NK-92 treated with Interleukin-12 subunit alpha and Interleukin-12 subunit beta, amount 100 ng/mL, for 24 hours (cell line): ENCODE data around the gene RPS27A.
A peak's percentile ranks its signal among the peaks of the same experiment; 100 is the strongest.
"Not testable (repeated sequence)": the region's sequence is repeated elsewhere in the genome, so short reads cannot be mapped to it uniquely, and the experiment has no call there.

Source experiments
- DNase-seq: peaks from one replicate; lab custom pipeline; 2025; lab: John Stamatoyannopoulos, UW

Gene RPS27A

DNA sequence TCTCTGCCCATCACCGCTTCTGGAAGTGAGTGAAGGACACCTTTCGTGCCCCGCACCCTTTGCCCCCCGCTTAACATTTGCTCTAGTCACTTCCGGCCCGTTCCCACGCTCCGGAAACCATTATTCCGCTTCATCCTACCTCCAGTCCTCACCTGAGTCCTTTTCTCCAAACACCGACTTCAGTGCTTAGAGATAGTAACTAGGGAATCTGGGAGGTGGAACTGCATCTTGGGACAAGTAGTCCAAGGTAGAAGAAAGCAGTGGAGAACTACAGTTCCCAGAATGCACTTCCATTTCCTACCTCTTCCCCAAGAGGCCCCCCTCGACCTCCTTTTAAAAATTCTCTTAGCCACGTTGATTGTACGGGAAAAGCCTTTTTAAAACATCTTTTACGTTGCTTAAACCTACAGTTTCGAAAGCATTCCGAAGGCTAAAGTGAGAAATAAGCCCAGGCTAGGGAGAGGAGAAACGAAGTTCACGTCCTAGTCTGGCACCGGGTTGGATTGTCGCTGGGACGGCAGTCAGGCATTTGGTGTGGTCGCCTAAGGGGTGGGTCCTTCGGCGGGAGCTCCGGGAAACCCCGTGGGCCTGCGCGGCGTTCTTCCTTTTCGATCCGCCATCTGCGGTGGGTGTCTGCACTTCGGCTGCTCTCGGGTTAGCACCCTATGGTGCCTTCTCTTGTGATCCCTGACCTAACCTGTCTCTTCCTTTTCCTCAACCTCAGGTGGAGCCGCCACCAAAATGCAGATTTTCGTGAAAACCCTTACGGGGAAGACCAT, at the start of gene RPS27A, which contains the start of gene CLHC1:
Gene RPS27A, plus strand, starts transcription at position 605 of the 779 bp plus-strand sequence. Its CDS starts 137 bp downstream, at position 742.
Gene CLHC1, minus strand, starts transcription at position 210 of the 779 bp plus-strand sequence. CDS start 9,882 bp downstream, outside the sequence.
- peak; percentile 70 for DNase-seq

DNA sequence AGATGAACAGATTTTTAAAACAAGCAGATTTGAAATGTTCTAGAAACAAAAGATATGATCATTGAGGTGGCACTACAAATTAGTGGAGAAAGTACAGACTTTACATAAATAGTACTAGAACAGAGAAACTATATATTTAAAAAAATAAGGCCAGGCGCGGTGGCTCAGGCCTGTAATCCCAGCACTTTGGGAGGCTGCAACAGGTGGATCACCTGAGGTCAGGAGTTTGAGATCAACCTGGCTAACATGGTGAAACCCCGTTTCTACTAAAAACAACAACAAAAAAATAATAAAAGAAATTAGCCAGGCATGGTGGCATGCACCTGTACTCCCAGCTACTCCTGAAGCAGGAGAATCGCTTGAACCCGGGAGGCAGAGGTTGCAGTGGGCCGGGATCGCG, 45.7 kb upstream of the RPS27A start:
- DNase-seq: not testable (repeated sequence)

DNA sequence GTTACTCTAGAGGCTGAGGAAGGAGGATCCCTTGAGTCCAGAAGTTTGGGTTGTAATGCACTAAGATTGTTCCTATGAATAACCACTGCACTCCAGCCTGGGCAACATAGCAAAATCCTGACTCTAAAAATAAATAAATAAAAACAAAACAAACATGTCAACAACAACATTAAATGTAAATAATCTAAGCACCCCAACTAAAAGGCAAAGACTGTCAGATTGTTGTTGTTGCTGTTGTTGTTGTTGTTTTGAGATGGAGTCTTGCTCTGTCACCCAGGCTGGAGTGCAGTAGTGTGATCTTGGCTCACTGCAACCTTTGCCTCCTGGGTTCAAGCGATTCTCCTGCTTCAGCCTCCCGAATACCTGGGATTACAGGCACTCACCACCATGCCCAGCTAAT, 40.6 kb upstream of the RPS27A start:
- not testable (repeated sequence) for DNase-seq

DNA sequence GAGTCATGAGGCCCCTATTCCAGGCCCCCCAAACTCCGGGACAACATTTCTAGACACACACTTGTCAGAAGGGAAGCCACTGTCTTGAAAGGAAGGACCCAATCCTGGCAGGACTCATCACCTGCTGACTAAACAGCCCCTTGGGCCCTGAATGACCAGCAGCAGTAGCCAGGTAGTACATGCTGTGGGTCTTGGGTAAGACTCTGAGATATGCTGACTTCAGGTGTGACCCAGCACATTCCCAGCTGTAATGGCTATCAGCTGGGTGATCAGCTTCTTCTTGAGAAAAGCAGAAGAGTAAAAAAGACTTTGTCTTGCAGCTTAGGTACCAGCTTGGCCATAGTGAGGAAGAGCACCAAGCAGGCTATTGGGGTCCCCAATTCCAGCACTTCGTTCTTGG, 36.0 kb upstream of the RPS27A start:
- DNase-seq: no peak

DNA sequence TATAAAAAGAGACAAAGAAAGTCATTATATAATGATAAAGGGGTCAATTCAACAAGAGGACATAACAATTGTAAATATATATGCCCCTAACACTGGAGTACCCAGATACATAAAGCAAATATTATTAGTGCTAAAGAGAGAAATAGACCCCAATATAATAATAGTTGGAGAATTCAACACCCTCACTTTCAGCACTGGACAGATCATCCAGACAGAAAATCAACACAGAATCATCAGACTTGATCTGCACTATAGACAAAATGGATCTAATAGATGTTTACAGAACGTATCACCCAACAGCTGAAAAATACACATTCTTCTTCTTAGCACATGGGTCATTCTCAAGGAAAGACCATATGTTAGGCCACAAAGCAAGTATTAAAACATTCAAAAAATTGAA, 32.1 kb upstream of the RPS27A start:
- DNase-seq: no peak

DNA sequence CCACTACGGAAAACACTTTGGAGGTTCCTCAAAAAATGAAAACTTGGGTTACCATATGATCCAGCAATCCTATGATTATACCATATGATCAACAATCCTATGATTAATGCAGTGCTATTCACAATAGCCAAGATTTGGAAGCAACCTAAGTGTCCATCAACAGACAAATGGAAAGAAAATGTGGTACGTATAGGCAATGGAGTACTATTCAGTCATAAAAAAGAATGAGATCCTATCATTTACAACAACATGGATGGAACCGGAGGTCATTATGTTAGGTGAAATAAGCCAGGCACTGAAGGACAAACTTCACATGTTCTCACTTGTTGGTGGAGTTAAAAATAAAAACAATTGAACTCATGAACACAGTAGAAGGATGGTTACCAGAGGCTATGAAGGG, 28.0 kb upstream of the RPS27A start:
- no peak for DNase-seq

DNA sequence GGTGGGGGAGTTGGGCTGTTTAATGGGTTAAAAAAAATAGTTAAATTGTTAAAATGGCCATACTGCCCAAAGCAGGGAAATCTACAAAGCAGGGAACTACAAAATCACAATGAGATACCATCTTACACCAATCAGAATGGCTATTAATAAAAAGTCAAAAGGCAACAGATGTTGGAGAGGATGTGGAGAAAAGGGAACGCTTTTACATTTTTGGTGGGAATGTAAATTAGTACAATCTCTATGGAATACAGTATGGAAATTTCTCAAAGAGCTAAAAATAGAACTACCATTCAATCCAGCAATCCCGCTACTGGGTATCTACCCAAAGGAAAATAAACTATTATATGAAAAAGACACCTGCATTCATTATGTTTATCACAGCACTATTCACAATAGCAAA, 27.5 kb upstream of the RPS27A start:
- DNase-seq: no peak

DNA sequence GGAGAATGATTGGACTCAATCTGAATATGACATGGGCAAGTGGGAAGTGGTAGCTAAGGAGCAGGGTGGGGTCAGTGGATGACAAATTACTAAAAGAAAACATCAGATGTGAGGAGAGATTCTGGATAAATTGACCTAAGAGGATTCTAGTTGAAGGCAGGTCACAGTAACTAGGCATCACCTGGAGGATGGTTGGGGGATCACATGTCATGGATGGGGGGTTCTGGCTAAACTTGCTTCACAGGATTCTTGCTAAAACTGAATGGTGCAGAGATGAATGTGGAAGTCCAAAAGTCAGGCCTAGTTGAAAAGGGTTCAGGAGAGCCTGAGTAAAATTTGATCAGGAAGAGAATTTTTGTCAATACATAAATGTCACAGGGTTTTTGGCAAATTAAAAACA, 18.7 kb upstream of the RPS27A start:
- no peak for DNase-seq

DNA sequence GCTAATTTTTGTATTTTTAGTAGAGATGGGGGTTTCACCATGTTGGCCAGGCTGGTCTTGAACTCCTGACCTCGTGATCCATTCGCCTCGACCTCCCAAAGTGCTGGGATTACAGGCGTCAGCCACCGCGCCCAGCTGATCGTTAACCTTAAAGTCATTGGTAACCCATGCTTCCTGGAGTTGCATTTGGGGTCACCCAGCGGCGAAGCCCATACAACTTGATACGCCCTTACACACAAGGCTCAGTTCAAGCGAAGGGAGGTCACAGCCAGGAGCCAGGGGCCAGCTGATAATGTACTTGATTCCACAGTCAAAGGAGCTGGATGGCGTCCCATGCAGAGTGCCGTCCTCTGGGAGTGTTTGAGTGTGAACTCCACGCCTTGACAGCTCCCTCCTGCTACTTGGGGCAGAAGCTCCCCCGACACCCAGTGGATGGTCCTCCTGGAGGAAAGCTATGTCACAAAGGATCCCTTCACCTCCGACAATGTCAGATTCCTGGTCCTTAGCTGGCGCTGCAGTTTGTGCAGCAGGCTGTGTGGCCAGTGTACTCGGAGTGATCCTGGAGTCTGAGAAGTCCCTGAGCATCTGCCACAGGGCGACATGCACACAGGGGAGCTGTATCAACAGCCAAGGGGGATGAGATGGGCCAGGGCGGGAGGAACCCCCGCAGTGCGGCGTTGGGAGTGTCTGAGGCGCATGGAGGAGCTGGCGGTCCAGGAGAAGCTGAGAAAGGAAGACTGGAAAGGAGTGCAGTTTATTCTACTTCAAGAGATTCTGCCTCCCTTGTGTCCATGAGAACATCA, 8.3 kb upstream of the RPS27A start:
- no peak for DNase-seq

DNA sequence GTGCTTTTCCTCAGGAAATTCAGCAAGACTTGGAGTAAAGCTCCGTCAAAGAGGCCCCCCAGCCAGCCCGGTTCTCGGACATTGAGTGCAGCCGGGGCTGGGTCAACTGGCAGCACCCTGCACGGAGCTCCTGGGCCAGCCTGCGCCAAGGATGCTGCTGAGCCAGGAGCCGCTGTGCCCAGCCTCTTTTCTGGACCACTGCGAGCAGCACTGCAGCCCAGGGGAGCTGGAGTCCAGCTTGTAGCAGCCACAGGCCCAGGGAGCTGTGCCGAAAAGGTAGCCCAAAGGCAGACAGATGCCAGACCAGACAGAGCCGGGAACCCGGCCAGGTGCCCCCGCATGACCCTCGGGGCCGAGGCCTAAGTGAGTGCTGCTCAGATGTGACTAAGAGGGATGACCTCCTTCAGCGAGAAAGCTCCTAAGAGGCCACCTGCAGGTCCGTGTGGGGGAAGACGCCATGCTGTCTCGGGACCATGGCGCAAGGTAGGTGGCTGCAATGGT, 7.7 kb upstream of the RPS27A start:
- DNase-seq: no peak

DNA sequence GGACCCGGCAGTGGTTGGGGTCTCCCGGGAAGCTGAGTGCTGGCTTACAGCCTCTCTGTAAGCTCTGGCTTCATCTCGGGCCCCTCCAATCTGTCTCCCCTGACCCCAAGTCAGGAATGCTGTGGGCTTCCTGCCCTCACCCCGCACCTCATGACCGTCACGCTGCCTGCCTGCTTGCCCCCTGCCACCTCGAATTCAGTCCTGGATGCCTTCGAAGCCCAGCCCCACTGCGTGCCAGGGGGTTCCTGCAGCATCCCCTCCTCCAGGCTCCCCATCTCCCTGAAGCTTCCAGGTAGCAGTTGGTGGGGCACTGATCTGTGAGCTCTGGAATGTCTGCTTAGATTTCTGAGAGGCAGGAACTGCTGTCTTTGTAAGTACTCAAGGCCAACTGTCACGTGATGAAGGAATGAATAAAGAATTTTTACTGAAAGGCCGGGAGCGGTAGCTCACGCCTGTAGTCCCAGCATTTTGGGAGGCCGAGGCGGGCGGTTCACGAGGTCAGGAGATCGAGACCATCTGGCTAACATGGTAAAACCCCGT, 6.9 kb upstream of the RPS27A start:
- DNase-seq: no peak

DNA sequence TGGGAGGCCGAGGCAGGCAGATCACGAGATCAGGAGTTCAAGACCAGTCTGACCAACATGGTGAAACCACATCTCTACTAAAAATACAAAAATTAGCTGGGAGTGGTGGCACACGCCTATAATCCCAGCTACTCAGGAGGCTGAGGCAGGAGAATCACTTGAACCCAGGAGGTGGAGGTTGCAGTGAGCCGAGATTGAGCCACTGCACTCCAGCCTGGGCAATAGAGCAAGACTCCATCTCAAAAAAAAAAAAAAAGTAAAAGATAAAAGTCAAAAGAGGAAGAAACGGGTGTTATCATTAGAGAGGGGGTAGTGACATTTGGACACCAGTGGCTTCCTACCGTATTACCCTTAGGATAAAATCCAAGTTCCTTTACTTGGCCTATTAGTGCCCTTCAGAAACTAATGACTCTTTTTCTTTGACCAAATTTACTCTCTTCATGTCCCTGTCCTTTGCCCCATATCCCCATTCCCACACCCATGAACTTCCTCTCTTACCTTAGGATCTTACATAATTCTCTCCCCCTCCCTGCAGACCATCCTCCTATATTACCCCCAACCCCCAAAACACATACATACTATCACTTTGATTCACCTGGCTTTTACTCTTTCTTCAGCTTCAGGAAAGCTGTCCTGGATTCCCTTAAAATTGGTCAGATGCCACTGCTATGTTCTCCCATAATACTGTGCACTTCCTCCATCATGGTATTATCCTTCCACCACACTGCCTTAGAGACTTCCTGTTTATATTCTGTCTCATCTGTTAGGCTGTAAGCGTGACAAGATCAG, 4.9 kb upstream of the RPS27A start:
- DNase-seq: not testable (repeated sequence)

DNA sequence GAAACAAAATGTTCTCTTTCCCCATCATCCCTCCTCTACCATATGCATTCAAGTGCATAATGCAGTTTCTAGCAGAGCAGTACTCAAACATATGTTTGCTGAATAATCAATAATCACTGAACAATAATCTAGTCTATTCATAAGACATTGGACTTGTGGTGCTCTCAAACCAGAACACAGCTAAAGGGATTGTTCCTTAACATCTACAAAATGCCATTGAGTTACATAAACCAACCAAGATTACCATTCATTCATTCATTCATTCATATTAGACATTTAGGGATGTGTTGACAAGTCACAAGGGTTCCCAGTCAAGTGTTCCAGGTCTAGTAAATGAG, 4.3 kb upstream of the RPS27A start:
- DNase-seq: no peak

DNA sequence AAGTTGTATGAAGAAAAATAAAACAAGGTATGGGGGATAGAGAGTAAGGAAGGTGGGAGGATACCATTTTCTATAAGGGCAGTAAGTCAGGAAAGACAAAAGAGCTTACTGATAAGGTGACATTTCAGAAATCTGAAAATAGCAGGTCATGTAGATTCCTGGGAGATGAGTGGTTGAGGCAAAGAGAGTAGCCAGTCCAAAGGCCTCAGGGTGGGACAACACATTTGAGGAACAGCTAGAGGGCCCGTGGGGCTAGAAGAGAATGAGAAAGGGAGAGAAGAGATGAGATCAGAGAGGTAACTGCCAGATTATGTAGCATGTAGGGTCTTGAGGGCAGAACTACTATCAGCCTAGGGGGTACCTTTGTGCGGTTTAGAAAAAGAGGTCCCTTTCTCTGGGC, 3.3 kb upstream of the RPS27A start:
- DNase-seq: no peak

DNA sequence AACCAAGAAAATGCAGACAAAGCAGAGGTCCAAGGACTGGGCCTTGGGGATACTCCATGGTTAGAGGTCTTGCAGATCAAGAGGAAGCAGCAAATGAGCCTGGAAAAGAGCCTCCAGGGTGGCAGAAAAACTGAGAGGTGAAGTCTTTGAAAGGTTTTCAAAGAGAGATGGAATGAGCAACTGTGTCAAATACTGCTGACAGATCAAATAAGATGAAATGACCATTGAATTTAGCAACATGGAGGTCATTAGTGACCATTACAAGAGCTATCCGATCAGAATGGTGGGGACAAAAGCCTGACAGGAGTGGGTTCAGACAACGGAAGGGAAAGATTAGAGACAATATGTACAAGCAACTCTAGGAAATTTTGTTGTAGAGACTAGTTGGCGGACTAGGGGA, 1.9 kb upstream of the RPS27A start:
- DNase-seq: no peak

DNA sequence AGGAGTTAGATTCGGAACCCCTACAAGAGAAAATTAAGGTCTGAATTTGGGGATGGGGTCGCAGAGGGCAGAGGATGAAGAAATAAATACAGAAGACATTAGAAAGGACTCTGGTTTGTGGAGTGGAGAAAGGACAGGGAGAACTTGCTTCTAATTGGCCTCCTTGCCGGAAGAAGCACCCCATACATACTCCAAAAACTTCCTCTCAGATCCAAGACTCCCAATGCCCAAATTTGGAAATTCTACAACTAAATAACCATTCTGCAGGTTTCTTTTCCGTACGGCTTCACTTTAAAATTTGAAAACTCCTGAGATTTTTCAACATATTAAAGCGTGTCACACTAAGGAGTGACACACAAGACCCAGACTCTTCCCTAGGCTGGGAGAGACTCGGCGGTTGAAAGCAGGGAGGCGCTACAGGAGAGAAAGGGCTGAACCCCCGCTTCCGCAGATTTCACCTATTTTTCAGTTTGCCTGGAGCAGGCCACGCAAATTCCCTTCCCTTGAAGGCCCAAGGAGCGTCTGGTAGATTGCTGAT, 873 bp upstream of the RPS27A start:
- no peak for DNase-seq

DNA sequence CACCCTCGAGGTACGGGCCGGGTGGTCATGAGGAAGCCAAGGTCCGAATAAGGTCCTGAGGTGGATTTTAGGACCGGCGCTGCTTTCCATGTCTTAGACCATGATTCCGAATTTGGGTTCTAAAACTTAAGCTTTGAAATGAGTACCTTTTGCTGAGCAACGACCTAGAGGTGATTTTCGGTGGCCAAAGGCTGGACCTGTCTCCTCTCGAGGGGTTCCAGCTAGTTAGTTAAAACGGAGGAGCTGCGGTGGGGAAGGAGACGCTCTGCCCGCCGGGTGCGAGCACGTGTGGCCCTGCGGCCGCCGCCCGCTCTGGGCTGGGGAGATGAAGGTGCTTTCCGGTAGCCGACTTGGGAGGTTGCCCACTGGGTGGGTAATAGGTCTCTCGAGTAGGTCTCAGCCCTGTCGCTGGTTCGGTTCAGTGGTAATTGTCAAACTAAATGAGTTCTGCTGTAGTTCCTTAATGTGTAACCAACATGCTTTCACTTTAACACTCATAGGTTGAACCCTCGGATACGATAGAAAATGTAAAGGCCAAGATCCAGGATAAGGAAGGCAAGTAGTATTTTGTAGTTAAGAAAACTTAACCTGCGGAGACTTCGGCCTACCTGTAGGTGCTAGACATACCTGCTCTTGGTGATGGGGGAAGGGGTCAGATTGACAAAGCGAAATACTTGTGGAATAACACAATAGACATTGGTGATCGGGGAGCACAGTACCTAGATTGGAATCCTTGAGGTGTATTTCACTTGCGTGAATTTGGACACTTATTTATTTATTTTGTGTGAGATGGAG, 572 bp downstream of the RPS27A start:
- peak; percentile 9 for DNase-seq

DNA sequence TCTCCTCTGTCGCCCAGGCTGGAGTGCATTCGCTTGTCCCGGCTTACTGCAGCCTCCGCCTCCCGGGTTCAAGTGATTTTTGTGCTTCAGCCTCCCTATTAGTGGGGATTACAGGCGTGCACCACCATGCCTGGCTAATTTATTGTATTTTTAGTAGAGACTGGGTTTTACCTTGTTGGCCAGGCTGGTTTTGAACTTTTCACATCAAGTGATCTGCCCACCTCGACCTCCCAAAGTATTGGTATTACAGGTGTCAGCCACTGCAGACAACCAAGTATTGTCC, 1.1 kb downstream of the RPS27A start:
- no peak for DNase-seq

DNA sequence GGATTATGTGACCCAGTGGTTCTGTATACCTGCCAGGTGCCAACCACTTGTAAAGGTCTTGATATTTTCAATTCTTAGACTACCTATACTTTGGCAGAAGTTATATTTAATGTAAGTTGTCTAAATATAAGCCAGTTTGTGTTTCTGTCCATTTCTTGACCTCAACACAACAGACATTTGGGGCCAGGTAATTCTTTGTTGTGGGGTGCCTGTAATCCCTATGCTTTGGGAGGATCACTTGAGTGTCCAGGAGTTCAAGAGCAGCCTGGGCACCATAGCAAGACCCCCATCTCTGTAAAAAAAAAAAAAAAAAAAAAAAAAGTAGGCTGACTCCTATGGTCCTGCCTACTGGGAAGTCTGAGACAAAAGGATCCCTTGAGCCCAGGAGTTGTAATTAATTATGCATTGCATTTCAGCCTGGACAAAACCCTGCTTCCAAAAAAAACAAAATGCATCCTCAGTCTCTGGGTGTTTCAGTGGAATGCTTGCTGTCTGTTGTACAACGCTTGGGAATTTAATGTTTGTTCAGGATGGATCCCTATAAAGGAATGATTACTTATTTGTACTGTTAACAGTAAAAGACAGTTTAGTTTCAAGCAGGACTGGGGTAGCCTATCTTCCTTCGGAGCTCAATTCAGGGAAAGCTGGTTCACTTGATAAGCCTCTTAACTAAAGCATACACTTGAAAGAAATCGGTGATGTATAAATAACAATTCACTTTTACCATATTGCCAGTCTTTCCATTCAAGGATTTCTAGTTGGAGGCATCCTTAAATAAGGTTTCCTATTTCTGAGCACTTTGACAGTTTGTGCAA, 3.4 kb downstream of the RPS27A start:
- DNase-seq: no peak

DNA sequence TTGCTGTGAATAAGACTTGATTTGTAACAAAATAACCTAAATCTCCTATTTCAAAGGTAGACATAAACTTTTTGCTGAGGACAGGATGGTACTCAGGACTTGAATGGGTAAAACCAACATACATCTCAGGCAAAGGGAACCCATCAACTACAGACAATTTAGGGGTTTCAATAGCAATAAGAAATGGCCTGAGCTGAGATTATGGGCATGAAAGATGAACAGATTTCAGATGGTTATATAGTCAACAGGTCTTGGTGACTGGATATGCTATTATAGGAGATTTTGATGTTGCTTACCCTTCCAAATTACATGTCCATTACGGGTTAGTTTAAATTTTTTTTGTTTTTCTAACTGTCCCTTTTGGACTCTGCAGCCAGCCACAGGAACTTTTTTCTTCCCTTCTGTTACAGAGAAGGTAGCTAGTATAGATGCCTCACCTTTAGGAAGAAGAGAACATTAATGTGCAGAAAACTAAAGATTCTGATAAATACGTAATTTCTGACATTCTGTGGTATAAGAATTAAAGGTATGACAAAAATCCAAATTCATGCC, 4.6 kb downstream of the RPS27A start:
- no peak for DNase-seq
